ENCODE measurements around the gene TRIM7. TPM values are rescaled to one million over a fixed set of nuclear protein-coding genes. Genes with fewer than 3 reads are reported as not detected.

TRIM7 gene
- total and polyA plus RNA-seq, 12 donors, result 0.55 to 6.3 (median 3.8) TPM

- peaks cover 4 to 54% of the 10 kb centered on the region in 2 donors for H3K36me3 ChIP-seq (replicated peaks in 1 of 2)
- peaks cover 28 to 37% of the 10 kb centered on the region in 2 donors for H3K4me1 ChIP-seq (replicated peaks in 1 of 2)
- peak overlapping the region in 3 of 5 donors; percentile 91 to 96 (median 92) for H3K27ac ChIP-seq
- intact Hi-C loops (cut with DNase I), result no loop called here
- 21 to 34% (median 30%) methylated on average over 5 to 6 of the region's 6 CpGs for WGBS, 4 donors
- H3K9me3 ChIP-seq (replicated peaks in 1 of 3), result no peaks in the 10 kb centered on the region
- H3K4me3 ChIP-seq, result peak overlapping the region in 1 of 4 donors; percentile 85
- H3K27me3 ChIP-seq, result no peaks in the 10 kb centered on the region
- DNase-seq, result peak in 1 of 7 donors; percentile 47
- TF ChIP-seq POLR2A (IDR thresholded peaks at IDR 0.05), result no peak
- no peak for TF ChIP-seq CTCF (IDR thresholded peaks at IDR 0.05)
Observed at GRCh38 chr5:181242031-181242451, 37.0 kb upstream of the TRIM7 start.

GRCh38 chr5:181241393-181241975 lies 36.5 kb upstream of the TRIM7 start:
- Histone ChIP-seq H3K36me3 (replicated peaks in 1 of 2) (peaks cover 4 to 60% of the 10 kb centered on the region in 2 donors), H3K4me1 (replicated peaks in 1 of 2) (peaks cover 28 to 37% of the 10 kb centered on the region in 2 donors), H3K4me3 (no peak overlapping the region), H3K27ac (peak overlapping the region in 3 of 5 donors; percentile 91 to 96 (median 92)), H3K27me3 (no peaks in the 10 kb centered on the region), H3K9me3 (replicated peaks in 1 of 3) (no peaks in the 10 kb centered on the region)
- TF ChIP-seq CTCF (IDR thresholded peaks at IDR 0.05) (no peak), POLR2A (IDR thresholded peaks at IDR 0.05) (no peak)
- WGBS, 4 donors, result 20 to 28% (median 26%) methylated on average over 6 of the region's 6 CpGs
- DNase-seq, result peak in 3 of 7 donors; percentile 43 to 60 (median 58)
- intact Hi-C loops (cut with DNase I), result no loop called here

DNA sequence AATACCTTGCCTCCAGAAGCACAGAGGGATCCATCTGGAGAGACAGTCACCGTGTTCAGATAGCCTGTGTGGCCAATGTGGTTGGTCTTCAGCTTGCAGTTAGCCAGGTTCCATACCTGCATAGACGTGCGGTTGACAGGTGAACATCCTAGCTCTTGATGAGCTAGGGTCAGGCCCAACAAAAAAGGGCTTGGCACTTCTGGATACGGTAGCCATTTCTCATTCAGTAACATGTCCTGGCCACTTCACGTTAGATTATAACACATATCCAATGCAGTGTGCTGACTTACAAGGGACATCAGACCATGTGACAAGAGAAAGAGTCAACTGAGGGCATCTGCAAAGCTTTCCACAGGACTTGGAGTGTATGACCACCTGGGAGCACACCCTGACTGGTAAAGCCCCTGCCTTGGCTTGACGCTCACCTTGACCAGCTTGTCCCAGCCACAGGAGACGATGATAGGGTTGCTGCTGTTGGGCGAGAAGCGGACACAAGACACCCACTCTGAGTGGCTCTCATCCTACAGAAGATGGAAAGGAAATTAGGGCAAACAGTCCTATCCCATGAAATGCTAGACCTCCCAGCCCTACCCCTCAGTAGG lies 34.2 kb upstream of the TRIM7 start:
- Histone ChIP-seq H3K27ac (no peak overlapping the region), H3K9me3 (replicated peaks in 1 of 3) (no peaks in the 10 kb centered on the region), H3K36me3 (replicated peaks in 1 of 2) (peaks cover 4 to 83% of the 10 kb centered on the region in 2 donors), H3K4me3 (no peak overlapping the region), H3K27me3 (no peaks in the 10 kb centered on the region), H3K4me1 (replicated peaks in 1 of 2) (peaks cover 14 to 22% of the 10 kb centered on the region in 2 donors)
- TF ChIP-seq CTCF (IDR thresholded peaks at IDR 0.05) (no peak), POLR2A (IDR thresholded peaks at IDR 0.05) (no peak)
- WGBS, 4 donors, result 90 to 95% (median 92%) methylated on average over 7 to 9 of the region's 9 CpGs
- DNase-seq, result no peak
- intact Hi-C loops (cut with DNase I), result loop anchor here in 1 of 2 donors (2.0 kb wide), 1 partner anchor 14 kb away; no protein-coding TSS in a partner anchor

DNA sequence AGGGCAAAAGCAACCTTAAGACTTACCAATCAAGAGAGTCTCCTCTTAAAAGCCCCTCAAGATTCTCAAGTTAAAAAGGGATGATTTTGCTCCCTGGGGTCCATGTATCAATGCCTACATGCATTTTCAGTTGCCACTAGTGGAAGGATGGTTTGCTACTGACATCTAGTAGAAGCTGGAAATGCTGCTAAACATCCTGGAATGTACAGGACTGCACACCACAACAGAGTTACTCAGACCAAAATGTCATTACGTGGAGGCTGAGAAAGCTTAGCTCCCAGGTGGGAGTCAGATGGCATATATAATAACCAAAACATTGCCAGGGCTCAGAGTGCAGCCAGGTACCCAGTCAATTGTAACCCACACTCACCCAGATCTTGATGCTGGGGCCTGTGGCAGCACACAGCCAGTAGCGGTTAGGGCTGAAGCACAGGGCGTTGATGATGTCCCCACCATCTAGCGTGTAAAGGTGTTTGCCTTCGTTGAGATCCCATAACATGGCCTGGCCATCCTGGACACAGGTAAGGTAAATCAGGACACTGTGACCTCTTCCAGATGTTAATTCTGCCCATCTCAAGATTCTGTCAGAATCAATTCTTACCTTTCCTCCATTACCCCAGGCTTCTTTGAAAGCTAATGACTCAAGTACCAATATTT lies 32.9 kb upstream of the TRIM7 start:
- DNase-seq, result no peak
- H3K4me3 ChIP-seq, result no peak overlapping the region
- peaks cover 4 to 96% of the 10 kb centered on the region in 2 donors for H3K36me3 ChIP-seq (replicated peaks in 1 of 2)
- H3K27me3 ChIP-seq, result no peaks in the 10 kb centered on the region
- no peak for TF ChIP-seq CTCF (IDR thresholded peaks at IDR 0.05)
- TF ChIP-seq POLR2A (IDR thresholded peaks at IDR 0.05), result no peak
- WGBS, 4 donors, result 82 to 96% (median 87%) methylated on average over 1 to 5 of the region's 5 CpGs
- no peaks in the 10 kb centered on the region for H3K9me3 ChIP-seq (replicated peaks in 1 of 3)
- intact Hi-C loops (cut with DNase I), result loop anchor here in 1 of 2 donors (2.0 kb wide), 1 partner anchor 13 kb away; no protein-coding TSS in a partner anchor
- no peak overlapping the region for H3K27ac ChIP-seq
- H3K4me1 ChIP-seq (replicated peaks in 1 of 2), result peaks cover 14 to 22% of the 10 kb centered on the region in 2 donors

Data from adrenal gland (tissue), 12 donors.